HG02840 (cell line): ENCODE data around the gene ALS2.
"Not testable (repeated sequence)": the region's sequence is repeated elsewhere in the genome, so short reads cannot be mapped to it uniquely, and the experiment has no call there.

Experiments
- ATAC-seq: cut with Tn5 transposase; IDR thresholded peaks from one replicate; pipeline ENCODE4 v1.9.1; 2021; ENCODE audit warnings: mild to moderate bottlenecking, moderate library complexity, moderate number of reproducible peaks; ENCODE audit not compliant: unreplicated experiment, low FRiP score

ALS2 gene

DNA sequence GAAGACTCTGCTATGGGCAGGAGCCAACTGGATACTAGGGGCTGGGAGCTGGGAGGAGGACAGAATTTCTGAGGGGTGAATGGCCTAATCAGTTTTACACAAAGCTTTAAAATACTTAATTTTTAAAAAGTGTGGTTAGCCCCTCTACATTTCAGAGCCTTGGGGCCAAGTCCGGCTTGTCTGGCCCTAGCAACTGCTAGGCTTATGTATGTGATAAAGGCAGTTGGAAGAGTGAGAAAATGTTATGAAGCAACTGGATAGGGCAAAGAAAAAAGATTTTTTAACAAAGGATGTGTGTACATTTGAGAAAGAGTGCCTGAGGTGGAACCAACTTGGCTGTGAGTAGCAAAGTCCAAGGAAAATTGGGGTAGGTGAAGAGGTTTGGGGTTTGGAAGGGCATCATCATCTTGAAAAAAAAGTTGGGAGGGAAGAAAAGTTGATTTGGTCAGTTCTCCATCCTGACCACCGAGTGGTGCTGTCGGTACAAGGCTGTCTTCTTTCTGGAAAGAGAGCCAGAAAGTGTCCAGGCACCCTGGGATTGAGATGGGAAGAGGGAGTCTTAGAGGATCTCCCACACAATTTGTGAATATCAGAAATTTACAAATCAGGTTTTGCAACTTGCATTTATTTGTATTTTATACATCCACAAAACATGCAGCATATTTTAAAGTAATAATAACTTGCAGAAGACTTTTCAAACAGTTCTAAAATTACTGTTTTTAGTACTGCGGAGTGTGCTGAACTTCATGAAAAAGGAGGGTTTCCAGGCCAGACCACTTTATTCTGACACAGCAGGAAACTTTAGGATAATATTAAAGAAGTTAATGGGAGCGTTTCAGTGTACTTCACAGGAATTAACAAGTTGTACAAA lies 15.1 kb upstream of the ALS2 start:
- no peak for ATAC-seq

GRCh38 chr2:201794294-201794693 lies 13.6 kb upstream of the ALS2 start:
- no peak for ATAC-seq

GRCh38 chr2:201793631-201794030 lies 12.9 kb upstream of the ALS2 start:
- no peak for ATAC-seq

DNA sequence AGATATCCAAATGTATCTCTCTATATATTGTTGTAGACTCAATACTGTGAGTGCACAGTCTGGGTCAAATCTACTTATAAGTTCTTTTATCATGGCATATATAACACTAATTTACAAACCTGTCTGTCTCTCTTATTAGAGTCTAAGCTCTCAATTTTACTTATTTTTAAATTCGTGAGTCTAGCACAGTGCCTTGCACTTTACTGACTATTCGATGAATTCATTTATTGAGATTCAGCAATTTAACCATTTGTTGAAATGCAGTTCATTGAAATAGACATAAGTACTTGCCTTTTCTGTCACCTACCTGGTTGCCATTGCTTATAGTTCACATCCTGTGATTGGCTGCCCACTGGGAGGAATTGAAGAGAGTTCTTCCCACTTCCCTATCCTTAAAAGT lies 10.3 kb upstream of the ALS2 start:
- no peak for ATAC-seq

- ATAC-seq, result no peak
These were observed 9.6 kb upstream of the ALS2 start for GRCh38 chr2:201790291-201790690.

DNA sequence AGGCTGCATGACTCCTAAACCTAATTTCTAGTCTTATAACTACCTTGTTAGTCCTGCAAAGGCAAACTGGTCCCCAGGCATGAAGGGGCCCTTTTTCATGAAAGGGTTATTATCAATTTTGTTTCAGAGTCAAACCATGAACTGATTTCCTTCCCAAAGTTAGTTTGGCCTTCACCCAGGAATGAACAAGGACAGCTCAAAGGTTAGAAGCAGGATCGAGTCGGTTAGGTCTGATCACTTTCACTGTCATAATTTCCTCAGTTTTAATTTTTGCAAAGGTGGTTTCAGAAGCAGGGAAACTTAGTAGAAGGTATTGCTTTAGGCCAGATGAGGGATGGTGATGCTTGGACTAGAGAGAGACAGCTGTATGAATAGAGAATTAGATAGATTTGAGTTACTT lies 8.7 kb upstream of the ALS2 start:
- no peak for ATAC-seq

DNA sequence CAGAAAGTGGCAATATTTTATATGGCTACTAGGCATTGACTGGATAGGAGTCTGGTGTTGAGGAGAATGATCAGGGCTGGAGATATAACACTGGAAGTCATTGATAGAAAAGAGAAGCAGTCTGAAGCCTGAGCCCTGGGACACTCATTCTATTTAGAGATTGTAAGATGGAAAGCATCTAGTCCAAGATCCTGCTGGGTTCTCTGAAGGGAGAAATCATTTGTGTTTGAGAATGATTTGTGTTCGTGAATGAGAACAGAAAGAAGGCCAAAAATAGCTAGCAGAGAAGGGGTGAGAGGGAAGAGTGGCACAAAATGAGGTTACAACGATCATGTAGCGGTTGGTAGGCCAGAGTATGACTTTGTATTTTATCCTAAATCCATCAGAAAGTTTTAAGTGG lies 7.6 kb upstream of the ALS2 start:
- no peak for ATAC-seq

GRCh38 chr2:201786471-201786870 lies 5.7 kb upstream of the ALS2 start:
- ATAC-seq, result no peak

DNA sequence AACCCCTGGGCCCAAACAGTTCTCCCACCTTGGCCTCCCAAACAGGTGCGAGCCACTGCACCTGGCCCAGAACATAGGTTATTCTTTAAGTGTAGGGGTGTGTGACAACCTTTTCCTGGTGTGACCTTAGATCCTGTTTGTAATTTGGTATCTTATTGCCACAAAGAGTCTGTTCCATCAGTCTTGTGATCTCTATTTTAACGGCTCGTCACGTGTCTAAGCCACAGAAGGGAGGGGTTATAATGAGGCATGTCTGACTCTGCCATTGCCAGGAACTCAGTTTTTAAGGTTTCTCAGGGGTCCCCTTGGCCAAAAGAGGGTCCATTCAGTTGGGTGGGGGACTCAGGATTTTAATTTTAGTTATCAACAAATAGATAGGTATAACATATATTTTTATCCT lies 4.4 kb upstream of the ALS2 start:
- ATAC-seq, result no peak

DNA sequence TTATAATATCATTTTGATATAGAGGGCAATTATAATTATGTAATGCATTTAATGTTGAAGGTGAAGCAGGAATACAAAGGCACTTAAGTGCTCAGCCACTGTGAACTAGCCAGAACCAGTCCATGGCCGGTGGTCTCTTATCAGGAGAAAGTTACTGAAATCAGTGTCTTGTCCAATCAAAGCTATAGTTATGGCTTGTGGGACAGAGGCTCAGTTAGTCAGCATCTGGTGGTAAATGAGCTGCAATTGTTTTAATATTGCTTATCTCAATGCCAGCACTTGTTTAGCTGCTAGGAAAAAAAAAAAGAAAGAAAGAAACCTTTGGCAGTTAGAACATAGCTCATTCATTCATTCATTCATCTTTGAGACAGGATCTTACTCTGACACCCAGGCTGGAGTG lies 3.8 kb upstream of the ALS2 start:
- no peak for ATAC-seq

DNA sequence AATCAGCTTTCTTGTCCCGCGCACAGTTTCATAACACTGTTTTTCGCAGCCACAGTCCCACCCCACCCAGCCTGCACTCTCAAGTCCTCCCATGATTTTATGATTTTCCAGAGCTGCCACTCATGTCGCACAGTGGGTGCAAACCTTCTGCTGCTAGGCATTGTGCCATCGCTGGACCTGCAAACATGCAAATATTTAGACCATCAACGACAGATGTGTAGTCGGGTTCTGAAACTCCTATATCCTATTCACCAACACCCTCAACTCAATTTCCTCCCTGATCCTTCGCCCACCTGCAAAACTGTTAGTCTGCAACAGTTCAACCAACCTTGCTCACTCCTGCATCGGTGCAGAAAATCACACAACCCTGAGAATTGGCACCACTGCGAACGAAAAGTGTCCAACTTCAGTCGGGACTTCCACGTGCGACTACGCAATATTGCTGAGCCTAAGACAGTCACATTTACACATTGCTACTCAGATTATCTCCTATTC lies 871 bp upstream of the ALS2 start:
- ATAC-seq, result no peak

DNA sequence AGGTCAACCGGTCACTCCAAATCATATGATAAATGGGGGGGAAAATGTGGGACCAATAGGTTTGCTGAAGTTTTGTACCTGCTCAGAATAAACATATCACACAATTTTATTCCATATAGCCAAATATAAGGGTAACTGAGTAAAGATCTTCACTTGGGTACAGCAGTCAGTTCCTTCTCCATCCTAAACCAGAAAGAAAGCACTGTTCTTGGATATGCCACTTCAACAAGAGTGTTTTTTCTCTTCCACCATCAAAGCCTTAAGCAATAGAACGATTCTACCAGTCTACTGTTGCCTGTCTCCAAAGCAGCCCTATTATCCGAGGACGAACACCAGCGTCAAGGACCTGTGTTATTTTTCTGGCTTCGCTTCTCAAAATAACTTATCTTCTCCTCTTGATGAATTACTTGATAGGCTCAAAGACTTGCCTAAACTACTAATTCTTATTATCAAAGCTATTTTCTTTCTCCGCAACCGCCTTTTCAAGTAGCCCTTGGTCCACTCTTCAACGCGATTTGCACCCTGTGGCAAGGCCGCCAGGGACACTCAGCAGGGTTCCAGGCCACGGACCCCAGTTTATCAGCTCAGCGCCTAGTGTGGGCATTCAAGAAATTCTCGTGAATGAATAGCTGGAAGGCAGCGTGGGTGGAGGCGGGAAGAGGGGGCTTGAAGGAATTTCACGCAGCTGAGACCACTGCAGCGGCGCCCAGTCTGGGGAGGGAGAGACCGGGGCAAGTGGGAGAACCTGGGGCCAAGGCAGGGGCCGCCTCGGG lies 646 bp downstream of the ALS2 start:
- ATAC-seq, result peak; percentile 2

DNA sequence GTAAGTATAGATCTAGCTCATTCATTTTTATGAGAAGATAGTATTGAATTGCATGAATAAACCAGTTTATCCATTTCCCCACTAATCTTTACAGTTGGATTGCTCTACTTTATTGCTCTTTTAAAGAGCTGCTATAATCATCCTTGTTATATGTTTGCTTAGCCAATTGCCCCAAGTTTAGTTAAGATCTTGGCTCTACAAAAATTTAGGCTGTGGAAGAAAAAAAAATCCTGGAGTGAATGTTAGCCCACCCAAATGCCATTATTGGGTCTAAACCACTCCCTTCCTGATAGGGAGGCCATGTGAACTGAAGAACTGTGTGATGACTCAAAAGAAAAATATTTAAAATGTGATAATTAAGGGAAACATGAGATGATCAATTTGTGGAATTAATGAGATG lies 2.9 kb downstream of the ALS2 start:
- ATAC-seq, result no peak

DNA sequence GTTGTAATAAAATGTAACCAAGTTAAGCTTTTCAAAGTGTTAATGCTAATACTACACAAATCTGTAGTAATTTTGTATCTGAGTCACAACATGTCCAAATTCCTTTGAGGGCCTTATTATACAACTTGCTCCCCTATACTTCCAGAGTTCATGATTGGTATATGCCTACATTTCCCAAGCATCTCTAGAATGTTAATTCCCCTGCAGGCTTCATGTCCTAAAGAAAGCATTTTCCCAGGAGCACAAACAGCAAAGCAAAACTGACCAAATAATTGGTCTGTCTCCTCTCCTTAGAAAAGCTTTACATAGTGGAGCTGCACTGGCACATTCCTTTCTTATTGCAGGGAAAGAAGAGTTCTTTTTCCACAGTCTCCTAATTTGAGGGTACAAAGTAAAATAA lies 3.7 kb downstream of the ALS2 start:
- ATAC-seq, result no peak

DNA sequence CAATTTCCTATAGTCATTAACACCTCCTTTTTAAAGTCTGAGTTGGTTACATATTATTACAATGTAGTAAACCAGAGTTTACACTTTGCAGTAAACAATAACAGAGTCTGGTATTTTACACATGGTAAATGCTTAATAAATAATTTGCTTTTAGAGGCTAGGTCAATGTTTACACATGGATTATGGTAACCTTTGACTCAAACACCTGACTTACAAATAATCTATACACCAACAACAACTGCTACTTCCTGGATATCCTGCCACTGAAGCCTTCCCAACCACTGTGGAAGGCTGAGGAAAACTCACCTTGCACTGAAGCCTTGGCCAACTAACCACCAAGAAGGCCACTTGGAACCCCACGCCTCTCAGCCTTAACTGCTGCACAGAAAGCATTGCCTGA lies 5.4 kb downstream of the ALS2 start:
- ATAC-seq, result no peak

GRCh38 chr2:201774546-201774945 lies 6.2 kb downstream of the ALS2 start:
- no peak for ATAC-seq

GRCh38 chr2:201773990-201774389 lies 6.7 kb downstream of the ALS2 start:
- ATAC-seq, result no peak

GRCh38 chr2:201769666-201770373 lies 10.9 kb downstream of the ALS2 start:
- no peak for ATAC-seq

GRCh38 chr2:201768918-201769317 lies 11.8 kb downstream of the ALS2 start:
- no peak for ATAC-seq

DNA sequence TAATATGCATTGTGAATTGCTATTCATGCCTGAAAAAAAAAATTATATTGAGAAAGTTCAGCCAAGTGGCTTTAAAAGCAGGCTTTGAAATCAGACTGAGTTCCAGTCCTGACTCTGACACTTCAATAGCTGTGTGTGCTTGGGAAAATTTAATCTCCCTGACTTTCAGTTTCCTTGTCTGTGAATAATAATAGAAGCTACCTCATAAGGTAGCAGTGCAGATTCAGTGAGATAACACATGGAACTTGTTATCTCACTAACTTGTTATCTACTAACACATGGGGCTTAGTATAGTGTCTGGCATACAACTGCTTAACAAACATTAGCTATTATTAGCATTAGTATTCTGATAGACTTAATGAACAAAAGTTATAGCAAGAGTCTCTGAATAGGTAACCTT lies 14.9 kb downstream of the ALS2 start:
- no peak for ATAC-seq

GRCh38 chr2:201764469-201764868 lies 16.3 kb downstream of the ALS2 start:
- ATAC-seq, result not testable (repeated sequence)
